Mesenchymal stem cell (in vitro differentiated cells and primary cell): Measurements from ENCODE around the gene MICAL2.

ENCODE experiments used
- DNase-seq: peaks from one replicate; pipeline ENCODE4 v3.0.0-alpha.2; 2013
- H2AFZ ChIP-seq: one replicate; pipeline ENCODE4 v1.6.1; 2013; ENCODE audit warnings: low read depth, mild to moderate bottlenecking, control low read depth, inconsistent platforms, low read length, moderate library complexity
- H2AK5ac ChIP-seq: 2 replicates; pipeline ENCODE4 v1.6.1; 2013; ENCODE audit warnings: low read length, moderate library complexity, mild to moderate bottlenecking, inconsistent platforms; ENCODE audit not compliant: severe bottlenecking
- H2BK120ac ChIP-seq: one replicate; pipeline ENCODE4 v1.6.1; 2013; ENCODE audit warnings: low read depth, mild to moderate bottlenecking, inconsistent platforms, low read length, moderate library complexity
- H2BK12ac ChIP-seq, 2 experiments: one replicate each; pipeline ENCODE4 v1.6.1; 2013; ENCODE audit warnings: inconsistent platforms in 2 of 2, low read length in 2 of 2, mild to moderate bottlenecking in 2 of 2, moderate library complexity in 2 of 2, control low read depth in 1 of 2
- H2BK15ac ChIP-seq: one replicate; pipeline ENCODE4 v1.6.1; 2013; ENCODE audit warnings: mild to moderate bottlenecking, low read depth, inconsistent platforms; ENCODE audit not compliant: poor library complexity, severe bottlenecking
- H2BK5ac ChIP-seq: 2 replicates; pipeline ENCODE4 v1.6.1; 2013; ENCODE audit warnings: low read depth, mild to moderate bottlenecking, low read length, control low read depth, inconsistent platforms; ENCODE audit not compliant: poor library complexity, severe bottlenecking
- H3K14ac ChIP-seq, 2 experiments: one replicate each; pipeline ENCODE4 v1.6.1; 2013; ENCODE audit warnings: inconsistent platforms in 2 of 2, low read length in 2 of 2, control low read depth in 1 of 2, mild to moderate bottlenecking in 1 of 2, moderate library complexity in 1 of 2
- H3K18ac ChIP-seq, 2 experiments: one replicate each; pipeline ENCODE4 v1.6.1; 2013; ENCODE audit warnings: inconsistent platforms in 2 of 2, low read length in 2 of 2, control low read depth in 1 of 2, low read depth in 1 of 2, mild to moderate bottlenecking in 1 of 2
- H3K23ac ChIP-seq, 2 experiments: one replicate each; pipeline ENCODE4 v1.6.1; 2013; ENCODE audit warnings: inconsistent platforms in 2 of 2, low read length in 2 of 2, mild to moderate bottlenecking in 2 of 2, moderate library complexity in 2 of 2, control low read depth in 1 of 2
- H3K27ac ChIP-seq: 2 replicates; pipeline ENCODE4 v1.5.1; 2013; ENCODE audit warnings: mild to moderate bottlenecking, moderate library complexity, low read length, control low read depth, inconsistent platforms; ENCODE audit not compliant: poor library complexity, severe bottlenecking
- H3K27me3 ChIP-seq, 2 experiments: 2 replicates each; pipeline versions ENCODE4 v1.6.1 to v1.7.0; 2013; ENCODE audit warnings: low read length in 2 of 2, mild to moderate bottlenecking in 2 of 2, moderate library complexity in 2 of 2, control low read depth in 1 of 2, inconsistent platforms in 1 of 2; ENCODE audit not compliant: control insufficient read depth in 1 of 2, insufficient read depth in 1 of 2
- H3K36me3 ChIP-seq, 2 experiments: 2 replicates each; pipeline versions ENCODE4 v1.6.1 to v1.7.0; 2013; ENCODE audit warnings: low read length in 2 of 2, control low read depth in 1 of 2, inconsistent platforms in 1 of 2, low read depth in 1 of 2, mild to moderate bottlenecking in 1 of 2; ENCODE audit not compliant: insufficient read depth in 2 of 2, control insufficient read depth in 1 of 2
- H3K4ac ChIP-seq, 2 experiments: one replicate each; pipeline ENCODE4 v1.6.1; 2013; ENCODE audit warnings: inconsistent platforms in 2 of 2, low read length in 2 of 2, mild to moderate bottlenecking in 2 of 2, moderate library complexity in 2 of 2, control low read depth in 1 of 2, low read depth in 1 of 2
- H3K4me1 ChIP-seq: 2 replicates; pipeline ENCODE4 v1.6.1; 2013; ENCODE audit warnings: low read depth, low read length, control low read depth; ENCODE audit not compliant: control insufficient read depth, insufficient read depth
- H3K4me2 ChIP-seq: 2 replicates; pipeline ENCODE4 v1.6.1; 2013; ENCODE audit warnings: low read length, mild to moderate bottlenecking, inconsistent platforms; ENCODE audit not compliant: poor library complexity, severe bottlenecking
- H3K4me3 ChIP-seq, 2 experiments: 2 replicates each; pipeline versions ENCODE4 v1.5.1 to v1.7.0; 2013; ENCODE audit warnings: low read length in 2 of 2, mild to moderate bottlenecking in 2 of 2, control low read depth in 1 of 2, low read depth in 1 of 2; ENCODE audit not compliant: insufficient read depth in 1 of 2
- H3K79me1 ChIP-seq: replicated peaks from 2 replicates; pipeline ENCODE4 v1.6.1; 2013; ENCODE audit warnings: mild to moderate bottlenecking, control low read depth, low read length, inconsistent platforms; ENCODE audit not compliant: poor library complexity, severe bottlenecking
- H3K9ac ChIP-seq: 2 replicates; pipeline ENCODE4 v1.7.0; 2013; ENCODE audit warnings: mild to moderate bottlenecking, low read length, moderate library complexity
- H3K9me3 ChIP-seq: 2 replicates; pipeline ENCODE4 v1.7.0; 2013; ENCODE audit warnings: mild to moderate bottlenecking, low read length; ENCODE audit not compliant: control insufficient read depth
- H4K8ac ChIP-seq: one replicate; pipeline ENCODE4 v1.6.1; 2013; ENCODE audit warnings: inconsistent platforms, mild to moderate bottlenecking, low read length, moderate library complexity
- H4K91ac ChIP-seq: one replicate; pipeline ENCODE4 v1.6.1; 2013; ENCODE audit warnings: mild to moderate bottlenecking, low read length, inconsistent platforms
- WGBS: methylation state at CpG from one replicate; pipeline ENCODE4 v1.1.7; 2013; ENCODE audit warnings: mixed read lengths; 5-methylcytosine and 5-hydroxymethylcytosine counted together

The MICAL2 gene

DNA sequence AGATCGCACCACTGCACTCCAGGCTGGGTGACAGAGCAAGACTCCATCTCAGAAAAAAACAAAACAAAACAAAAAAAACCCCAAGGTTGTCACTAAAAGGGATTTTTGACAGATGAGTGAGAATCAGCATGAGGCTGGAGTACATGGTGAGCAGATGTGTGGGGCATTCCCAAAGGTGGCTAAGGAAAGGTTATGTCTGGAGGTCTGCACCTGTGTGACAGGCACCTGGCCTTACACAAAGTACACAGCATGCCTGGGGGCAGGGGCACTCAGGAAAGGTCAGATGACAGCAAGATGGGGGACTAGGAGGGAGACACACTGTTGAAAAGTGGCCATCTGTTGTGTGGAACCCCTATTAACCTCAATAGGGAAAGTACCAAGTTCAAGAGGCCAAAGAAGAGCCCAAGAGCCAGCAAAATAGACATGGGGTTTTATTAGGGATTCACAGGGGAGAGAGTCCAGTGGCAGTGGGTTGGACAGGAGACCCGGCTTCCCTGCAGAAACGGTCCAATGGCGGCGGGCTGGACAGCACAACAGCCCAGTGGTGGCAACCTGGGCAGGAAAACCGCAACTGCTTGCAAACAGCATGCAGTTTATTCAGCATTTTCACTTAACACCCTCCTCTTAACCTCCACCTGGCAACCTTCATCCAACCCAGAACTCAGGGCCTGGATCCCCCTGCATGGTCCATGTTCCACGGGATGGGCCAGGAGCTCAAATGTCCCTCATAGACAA lies 101.1 kb downstream of the MICAL2 start:
- DNase-seq: no peak
- Histone ChIP-seq H3K27me3 (no peaks in the 10 kb centered on the region), H2AK5ac (no peak overlapping the region), H2AFZ (no peak overlapping the region), H3K36me3 (peaks cover 48 to 62% of the 10 kb centered on the region in 2 experiments), H2BK12ac (no peak overlapping the region), H3K9me3 (no peaks in the 10 kb centered on the region), H3K4me3 (no peak overlapping the region), H2BK5ac (no peak overlapping the region), H3K14ac (no peak overlapping the region), H2BK15ac (no peak overlapping the region), H4K8ac (no peak overlapping the region), H3K4ac (no peak overlapping the region), H2BK120ac (no peak overlapping the region), H4K91ac (no peak overlapping the region), H3K79me1 (peaks cover 15% of the 10 kb centered on the region), H3K9ac (no peak overlapping the region), H3K23ac (no peak overlapping the region), H3K18ac (no peak overlapping the region), H3K4me1 (peaks cover 9% of the 10 kb centered on the region), H3K4me2 (no peak overlapping the region), H3K27ac (no peak overlapping the region)
- over 99% methylated on average over 6 of the region's 7 CpGs for WGBS

DNA sequence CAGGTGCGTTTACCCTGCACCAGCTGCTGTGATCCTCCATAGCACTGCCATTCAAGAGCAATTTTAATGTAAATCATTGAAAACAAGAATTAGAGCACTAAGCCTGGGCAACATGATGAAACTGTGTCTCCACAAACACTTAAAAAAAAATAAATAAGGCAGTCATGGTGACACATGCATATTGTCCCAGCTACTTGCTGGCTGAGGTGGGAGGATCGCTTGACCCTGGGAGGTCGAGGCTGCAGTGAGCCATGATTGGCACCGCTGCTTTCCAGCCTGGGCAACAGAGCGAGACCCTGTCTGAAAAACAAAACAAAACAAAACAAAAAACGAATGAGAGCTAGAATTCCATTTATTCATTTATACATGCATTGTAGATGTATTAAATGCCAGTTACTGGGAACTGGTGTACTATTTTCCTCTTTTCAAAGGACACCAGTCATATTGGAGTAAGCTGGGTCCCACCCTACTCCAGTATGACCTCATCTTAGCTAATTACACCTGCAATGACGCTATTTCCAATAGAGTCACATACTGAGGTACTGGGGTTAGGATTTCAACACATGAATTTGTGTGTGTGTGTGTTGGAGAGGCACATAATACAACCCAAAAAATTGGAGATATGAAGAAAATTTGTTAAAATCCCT lies 101.9 kb downstream of the MICAL2 start:
- Histone ChIP-seq H3K27me3 (no peaks in the 10 kb centered on the region), H3K4me1 (peaks cover 2% of the 10 kb centered on the region), H3K36me3 (peaks cover 52 to 70% of the 10 kb centered on the region in 2 experiments), H3K14ac (no peak overlapping the region), H2BK12ac (no peak overlapping the region), H3K9ac (no peak overlapping the region), H4K91ac (no peak overlapping the region), H3K79me1 (peaks cover 14% of the 10 kb centered on the region), H2BK15ac (no peak overlapping the region), H2BK120ac (no peak overlapping the region), H4K8ac (no peak overlapping the region), H3K23ac (no peak overlapping the region), H2AK5ac (no peak overlapping the region), H3K4me2 (no peak overlapping the region), H2BK5ac (no peak overlapping the region), H3K4me3 (no peak overlapping the region), H3K4ac (no peak overlapping the region), H2AFZ (no peak overlapping the region), H3K27ac (no peak overlapping the region), H3K9me3 (no peaks in the 10 kb centered on the region), H3K18ac (no peak overlapping the region)
- WGBS: 76% methylated on average over 5 of the region's 7 CpGs
- no peak for DNase-seq

DNA sequence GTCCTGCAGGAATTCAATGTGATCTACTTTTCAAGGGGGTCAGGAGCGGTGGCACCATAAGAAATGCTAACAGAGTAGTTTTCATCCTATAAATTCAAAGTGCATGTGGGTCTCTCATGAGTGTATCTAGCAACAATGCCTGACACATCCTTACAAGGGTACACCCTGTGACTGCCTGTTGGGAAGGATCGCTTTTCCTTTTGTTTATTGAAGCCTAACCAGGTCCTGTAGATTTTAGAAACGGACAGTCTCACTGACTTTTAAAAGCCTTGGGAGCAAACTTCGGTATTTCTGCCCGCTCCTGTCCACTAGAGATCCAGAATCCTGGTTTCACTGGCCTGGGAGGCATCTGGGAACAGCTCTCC lies 102.4 kb downstream of the MICAL2 start:
- no peak for DNase-seq
- Histone ChIP-seq H4K8ac (no peak overlapping the region), H3K4me3 (no peak overlapping the region), H3K9ac (no peak overlapping the region), H3K23ac (no peak overlapping the region), H2BK5ac (no peak overlapping the region), H2AFZ (no peak overlapping the region), H3K14ac (no peak overlapping the region), H3K4me2 (no peak overlapping the region), H2BK12ac (no peak overlapping the region), H3K27ac (no peak overlapping the region), H3K18ac (no peak overlapping the region), H3K79me1 (peaks cover 18% of the 10 kb centered on the region), H2BK120ac (no peak overlapping the region), H3K9me3 (no peaks in the 10 kb centered on the region), H2BK15ac (no peak overlapping the region), H2AK5ac (no peak overlapping the region), H3K36me3 (peaks cover 57 to 71% of the 10 kb centered on the region in 2 experiments), H4K91ac (no peak overlapping the region), H3K4me1 (peaks cover 1% of the 10 kb centered on the region), H3K27me3 (no peaks in the 10 kb centered on the region), H3K4ac (no peak overlapping the region)
- WGBS: 90% methylated on average over 5 of the region's 5 CpGs

DNA sequence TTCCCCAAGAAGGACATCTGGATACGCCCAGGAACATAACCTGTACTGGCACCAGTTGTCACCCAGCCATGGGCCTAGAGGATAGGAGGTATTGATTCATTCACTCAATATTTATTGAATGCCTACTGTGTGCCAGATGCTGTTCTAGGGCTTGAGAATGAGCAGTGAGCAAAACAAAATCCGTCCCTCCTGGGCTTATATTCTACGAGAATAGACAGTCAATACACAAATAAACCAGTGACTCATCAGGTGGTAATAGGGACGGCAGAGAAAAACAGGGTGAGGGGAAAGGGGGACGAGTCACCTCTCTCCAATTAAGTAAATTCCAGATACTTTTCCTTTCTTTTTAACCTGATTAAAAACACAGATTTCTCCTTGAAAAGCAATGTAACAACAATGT lies 103.5 kb downstream of the MICAL2 start:
- H3K4me2 ChIP-seq: no peak overlapping the region
- peaks cover 68 to 70% of the 10 kb centered on the region in 2 experiments for H3K36me3 ChIP-seq
- H2BK15ac ChIP-seq: no peak overlapping the region
- H3K4ac ChIP-seq: no peak overlapping the region
- no peak overlapping the region for H3K18ac ChIP-seq
- H2AK5ac ChIP-seq: no peak overlapping the region
- H3K4me1 ChIP-seq: no peaks in the 10 kb centered on the region
- no peak overlapping the region for H3K14ac ChIP-seq
- no peak overlapping the region for H2BK120ac ChIP-seq
- no peak overlapping the region for H3K9ac ChIP-seq
- H4K8ac ChIP-seq: no peak overlapping the region
- no peak overlapping the region for H3K23ac ChIP-seq
- no peak overlapping the region for H2BK12ac ChIP-seq
- DNase-seq: peak; percentile 53
- no peak overlapping the region for H3K27ac ChIP-seq
- no peak overlapping the region for H4K91ac ChIP-seq
- H2BK5ac ChIP-seq: no peak overlapping the region
- H3K27me3 ChIP-seq: no peaks in the 10 kb centered on the region
- no CpG with 5 or more reads among the region's 5 CpGs for WGBS
- no peak overlapping the region for H2AFZ ChIP-seq
- no peaks in the 10 kb centered on the region for H3K9me3 ChIP-seq
- H3K4me3 ChIP-seq: no peak overlapping the region
- H3K79me1 ChIP-seq: peaks cover 21% of the 10 kb centered on the region
